ENCODE results near the gene PACC1.
"Not testable (repeated sequence)": the region's sequence is repeated elsewhere in the genome, so short reads cannot be mapped to it uniquely, and the experiment has no call there.

PACC1 gene

DNA sequence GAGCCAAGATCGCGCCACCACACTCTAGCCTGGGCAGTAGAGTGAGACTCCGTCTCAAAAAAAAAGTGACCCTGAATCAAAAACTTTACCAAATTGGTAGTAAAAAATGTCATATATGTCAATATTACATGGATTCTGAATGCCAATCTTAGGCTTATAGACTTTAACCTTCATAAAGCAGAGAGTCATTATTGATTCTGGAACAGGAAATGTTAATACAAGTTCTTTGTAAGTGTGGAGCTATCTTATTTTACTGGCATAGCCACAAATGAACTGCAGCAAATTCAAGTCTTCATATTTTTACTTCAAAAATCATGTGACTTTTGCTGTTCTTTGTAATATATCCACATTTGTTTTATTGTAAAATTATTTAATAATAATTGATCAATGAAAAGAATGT lies 88.1 kb downstream of the PACC1 start:
- no peak for DNase-seq (ENCODE audit: low spot score)

DNA sequence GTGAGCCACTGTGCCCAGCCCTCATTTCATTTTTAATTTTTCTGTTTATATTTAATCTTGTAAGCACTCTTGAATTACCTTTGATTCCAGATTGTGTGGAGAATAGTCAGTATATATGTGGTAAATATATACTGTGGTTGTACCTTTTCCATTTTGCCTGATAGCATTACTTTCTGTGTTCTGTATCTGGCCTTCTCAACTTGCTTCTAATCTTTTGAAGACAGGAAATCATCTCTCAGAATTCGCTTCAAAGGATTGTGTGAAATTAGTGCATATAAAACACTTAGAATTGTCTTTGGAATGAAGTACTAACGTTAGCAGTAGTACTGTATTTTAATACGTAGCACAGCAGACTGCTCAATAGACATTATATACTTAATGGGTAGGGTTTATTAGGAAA lies 91.6 kb downstream of the PACC1 start:
- no peak for DNase-seq (ENCODE audit: low spot score)

DNA sequence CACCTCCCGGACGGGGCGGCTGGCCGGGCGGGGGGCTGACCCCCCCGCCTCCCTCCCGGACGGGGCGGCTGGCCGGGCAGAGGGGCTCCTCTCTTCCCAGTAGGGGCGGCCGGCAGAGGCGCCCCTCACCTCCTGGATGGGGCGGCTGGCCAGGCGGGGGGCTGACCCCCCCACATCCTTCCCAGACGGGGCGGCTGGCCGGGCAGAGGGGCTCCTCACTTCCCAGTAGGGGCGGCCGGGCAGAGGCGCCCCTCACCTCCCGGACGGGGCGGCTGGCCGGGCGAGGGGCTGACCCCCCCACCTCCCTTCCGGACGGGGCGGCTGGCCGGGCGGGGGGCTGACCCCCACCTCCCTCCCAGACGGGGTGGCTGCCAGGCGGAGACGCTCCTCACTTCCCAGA lies 93.7 kb downstream of the PACC1 start:
- DNase-seq (ENCODE audit: low spot score) = not testable (repeated sequence)

DNA sequence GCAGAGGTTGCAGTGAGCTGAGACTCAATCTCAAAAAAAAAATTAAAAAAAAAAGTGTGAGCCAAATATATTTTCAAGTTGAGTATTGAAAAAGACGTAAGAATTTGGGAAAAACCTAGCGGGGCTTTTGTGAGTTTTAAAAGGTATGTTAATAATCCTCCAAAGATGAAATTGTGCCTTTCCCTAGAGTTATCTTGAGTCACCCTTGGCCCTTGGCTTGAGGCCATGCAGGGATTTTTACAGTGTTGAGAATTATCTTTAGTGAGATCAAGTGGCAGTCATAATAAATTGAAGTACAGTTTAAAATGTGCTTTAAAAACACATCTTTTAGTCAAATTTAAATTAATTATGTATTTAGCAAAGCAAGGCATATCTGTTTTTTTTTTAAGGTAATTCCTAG lies 96.8 kb downstream of the PACC1 start:
- DNase-seq (ENCODE audit: low spot score) = no peak

DNA sequence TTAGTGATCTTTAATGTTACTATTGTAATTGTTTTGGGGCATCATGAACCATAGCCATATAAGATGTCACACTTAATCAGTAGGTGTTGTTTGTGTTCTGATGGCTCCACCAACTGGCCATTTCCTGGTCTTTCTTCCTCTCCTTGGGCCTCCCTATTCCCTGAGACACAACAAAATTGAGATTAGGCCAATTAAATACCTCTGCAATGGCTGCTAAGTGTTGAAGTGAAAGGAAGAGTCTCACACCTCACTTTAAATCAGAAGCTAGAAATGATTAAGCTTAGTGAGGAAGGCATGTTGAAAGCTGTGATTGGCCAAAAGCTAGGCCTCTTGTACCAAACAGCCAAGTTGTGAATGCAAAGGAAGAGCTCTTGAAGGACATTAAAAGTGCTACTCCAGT lies 98.8 kb downstream of the PACC1 start:
- no peak for DNase-seq (ENCODE audit: low spot score)

DNA sequence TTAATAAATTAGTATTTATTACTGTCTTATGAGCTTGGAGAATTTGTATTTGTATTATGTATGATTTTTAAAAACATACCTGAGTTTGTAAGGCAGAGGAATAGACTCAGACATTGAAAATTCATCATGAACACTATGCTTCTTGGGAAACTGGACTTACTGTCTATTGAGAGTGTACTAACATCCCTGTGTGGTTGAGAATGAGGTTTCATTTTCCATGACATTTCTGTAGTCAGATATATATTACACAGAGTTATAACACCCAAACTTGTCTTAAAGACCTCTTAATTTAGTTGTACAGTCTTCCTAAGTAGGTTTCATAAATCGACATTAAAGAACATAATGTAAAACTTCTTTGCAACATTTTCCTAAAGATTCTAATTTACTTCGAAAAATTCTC lies 99.5 kb downstream of the PACC1 start:
- no peak for DNase-seq (ENCODE audit: low spot score)
